ENCODE results near the gene EZR.

The EZR gene

GRCh38 chr6:158819213-158819976 lies at the start of gene EZR:
EZR (minus strand) TSS chr6:158819368; CDS start chr6:158818093, 1,275 bp downstream.
- peak; percentile 94 for DNase-seq (ENCODE audit: extremely low spot score)
- ChIA-PET CTCF (interaction anchor here (0.6 to 2.7 kb wide), 7 partner anchors 10 to 100 kb away, joined by 3 to 5 read pairs (median 3); no protein-coding TSS in a partner anchor), POLR2A (interaction anchor here (0.6 to 1.3 kb wide), 3 partner anchors 8 to 50 kb away, joined by 3 to 5 read pairs (median 4); no protein-coding TSS in a partner anchor)
- TF ChIP-seq CTCF (IDR thresholded peaks at IDR 0.05; ENCODE audit: control extremely low read depth, extremely low read depth, low read depth, missing control alignments): peak; percentile 9

- no peak for DNase-seq (ENCODE audit: extremely low spot score)
- TF ChIP-seq CTCF (IDR thresholded peaks at IDR 0.05; ENCODE audit: control extremely low read depth, extremely low read depth, low read depth, missing control alignments): no peak
- ChIA-PET POLR2A (interaction anchor here (1.0 kb wide), 1 partner anchor 46 kb away, joined by 3 read pairs; no protein-coding TSS in a partner anchor), CTCF (interaction anchor here (2.0 kb wide), 1 partner anchor 11 kb away, joined by 7 read pairs; no protein-coding TSS in a partner anchor)
These were observed 48.9 kb upstream of the EZR start for GRCh38 chr6:158868122-158868480.

GRCh38 chr6:158867381-158868121 lies 48.4 kb upstream of the EZR start:
- DNase-seq (ENCODE audit: extremely low spot score): no peak
- ChIA-PET CTCF (interaction anchor here (1.4 kb wide), 1 partner anchor 13 kb away, joined by 5 read pairs; no protein-coding TSS in a partner anchor), POLR2A (interaction anchor here (1.0 kb wide), 1 partner anchor 46 kb away, joined by 3 read pairs; no protein-coding TSS in a partner anchor)
- no peak for TF ChIP-seq CTCF (IDR thresholded peaks at IDR 0.05; ENCODE audit: control extremely low read depth, extremely low read depth, low read depth, missing control alignments)

GRCh38 chr6:158865769-158866168 lies 46.6 kb upstream of the EZR start:
- CTCF ChIA-PET: no interaction called here
- POLR2A ChIA-PET: no interaction called here
- TF ChIP-seq CTCF (IDR thresholded peaks at IDR 0.05; ENCODE audit: control extremely low read depth, extremely low read depth, low read depth, missing control alignments): no peak
- no peak for DNase-seq (ENCODE audit: extremely low spot score)

- no peak for TF ChIP-seq CTCF (IDR thresholded peaks at IDR 0.05; ENCODE audit: control extremely low read depth, extremely low read depth, low read depth, missing control alignments)
- ChIA-PET POLR2A (no interaction called here), CTCF (interaction anchor here (1.0 to 1.4 kb wide), 2 partner anchors 9 to 15 kb away, joined by 3 to 4 read pairs; no protein-coding TSS in a partner anchor)
- DNase-seq (ENCODE audit: extremely low spot score): no peak
These were observed 44.5 kb upstream of the EZR start for GRCh38 chr6:158863646-158864045.

GRCh38 chr6:158861686-158862381 lies 42.7 kb upstream of the EZR start:
- ChIA-PET POLR2A (no interaction called here), CTCF (interaction anchor here (1.0 kb wide), 1 partner anchor 43 kb away, joined by 3 read pairs; the partner anchor contains the start of gene EZR)
- no peak for TF ChIP-seq CTCF (IDR thresholded peaks at IDR 0.05; ENCODE audit: control extremely low read depth, extremely low read depth, low read depth, missing control alignments)
- DNase-seq (ENCODE audit: extremely low spot score): no peak
